ENCODE measurements around the gene EIF4B. TPM values are rescaled to one million over a fixed set of nuclear protein-coding genes. Genes with fewer than 3 reads are reported as not detected.
A peak's percentile ranks its signal among the peaks of the same experiment; 100 is the strongest.

EIF4B gene
- total RNA-seq, 1 experiment from 2014 or later: 531 TPM

- no peaks in the 10 kb centered on the region for H3K36me3 ChIP-seq (ENCODE audit: low read depth)
- no peaks in the 10 kb centered on the region for H3K27me3 ChIP-seq (ENCODE audit: insufficient read depth, low read depth)
- peaks cover 25% of the 10 kb centered on the region; the same call in 1 of the 2 replicates for H3F3A ChIP-seq (ENCODE audit: insufficient read depth, low read depth)
- H2AFZ ChIP-seq: peak overlapping the region; percentile 85
- H3K9me3 ChIP-seq (ENCODE audit: insufficient read depth, low read depth): no peaks in the 10 kb centered on the region
- ChIA-PET CTCF (interaction anchor here (0.6 to 1.5 kb wide), 11 partner anchors 12 to 299 kb away, joined by 3 to 22 read pairs (median 6); partner anchors contain the start of genes AAAS, EIF4B and SPRYD3), POLR2A (ENCODE audit: unreplicated experiment) (interaction anchor here (0.6 to 1.3 kb wide), 11 partner anchors 8 to 1435 kb away, joined by 3 to 30 read pairs (median 4); partner anchors contain the start of gene KRT8)
- H3K4me2 ChIP-seq: peak overlapping the region; percentile 83
- DNase-seq: peak; percentile 87 to 94
- H3K27ac ChIP-seq: peak overlapping the region; percentile 71
- BruUV-seq (replicated peaks): no TSS peak
- H3K4me3 ChIP-seq: peak overlapping the region; percentile 95
- intact Hi-C loops (cut with micrococcal nuclease; ENCODE audit: unreplicated experiment): loop anchor here (5.0 kb wide), 1 partner anchor 243 kb away; the partner anchor contains the start of genes MYG1 and PFDN5
- peaks cover 10% of the 10 kb centered on the region; the same call in 1 of the 2 replicates for H4K20me1 ChIP-seq (ENCODE audit: insufficient read depth)
- H3K79me2 ChIP-seq (ENCODE audit: low read depth): peaks cover 12% of the 10 kb centered on the region
- peaks cover 19% of the 10 kb centered on the region for H3K4me1 ChIP-seq (replicated peaks; ENCODE audit: insufficient read depth)
- no peaks in the 10 kb centered on the region for H3K9me2 ChIP-seq (ENCODE audit: insufficient read depth)
- TF ChIP-seq EZH2 (IDR thresholded peaks at IDR 0.05; ENCODE audit: low read depth) (no peak), CTCF (conservative IDR thresholded peaks at IDR 0.05) (no peak)
Measured at GRCh38 chr12:53054112-53054878, 48.0 kb downstream of the EIF4B start.

GRCh38 chr12:53055471-53056266 is 49.4 kb downstream of the EIF4B start:
- Histone ChIP-seq H3F3A (ENCODE audit: insufficient read depth, low read depth) (peaks cover 21% of the 10 kb centered on the region; the same call in 1 of the 2 replicates), H3K4me1 (replicated peaks; ENCODE audit: insufficient read depth) (peaks cover 19% of the 10 kb centered on the region), H2AFZ (no peak overlapping the region), H3K27ac (no peak overlapping the region), H3K36me3 (ENCODE audit: low read depth) (no peaks in the 10 kb centered on the region), H3K27me3 (ENCODE audit: insufficient read depth, low read depth) (no peaks in the 10 kb centered on the region), H3K4me2 (no peak overlapping the region), H4K20me1 (ENCODE audit: insufficient read depth) (peaks cover 7% of the 10 kb centered on the region; the same call in 1 of the 2 replicates), H3K4me3 (no peak overlapping the region), H3K9me3 (ENCODE audit: insufficient read depth, low read depth) (no peaks in the 10 kb centered on the region), H3K79me2 (ENCODE audit: low read depth) (peaks cover 12% of the 10 kb centered on the region), H3K9me2 (ENCODE audit: insufficient read depth) (no peaks in the 10 kb centered on the region)
- CTCF ChIA-PET: interaction anchor here (0.5 to 1.0 kb wide), 3 partner anchors 9 to 289 kb away, joined by 3 to 11 read pairs (median 4); partner anchors contain the start of gene PFDN5
- intact Hi-C loops (cut with micrococcal nuclease; ENCODE audit: unreplicated experiment): no loop called here
- no peak for DNase-seq
- no TSS peak for BruUV-seq (replicated peaks)
- no peak for TF ChIP-seq CTCF (conservative IDR thresholded peaks at IDR 0.05)
- POLR2A ChIA-PET (ENCODE audit: unreplicated experiment): no interaction called here

GRCh38 chr12:53056296-53056695 is 50.0 kb downstream of the EIF4B start:
- intact Hi-C loops (cut with micrococcal nuclease; ENCODE audit: unreplicated experiment): no loop called here
- DNase-seq: no peak
- no peaks in the 10 kb centered on the region for H3K9me3 ChIP-seq (ENCODE audit: insufficient read depth, low read depth)
- TF ChIP-seq CTCF (conservative IDR thresholded peaks at IDR 0.05): no peak
- no peak for TF ChIP-seq EZH2 (IDR thresholded peaks at IDR 0.05; ENCODE audit: low read depth)
- no TSS peak for BruUV-seq (replicated peaks)
- H3K79me2 ChIP-seq (ENCODE audit: low read depth): peaks cover 12% of the 10 kb centered on the region
- H3K4me3 ChIP-seq: no peak overlapping the region
- H3K4me2 ChIP-seq: no peak overlapping the region
- H3K27me3 ChIP-seq (ENCODE audit: insufficient read depth, low read depth): no peaks in the 10 kb centered on the region
- H2AFZ ChIP-seq: no peak overlapping the region
- no peaks in the 10 kb centered on the region for H3K36me3 ChIP-seq (ENCODE audit: low read depth)
- peaks cover 5% of the 10 kb centered on the region; the same call in 1 of the 2 replicates for H4K20me1 ChIP-seq (ENCODE audit: insufficient read depth)
- POLR2A ChIA-PET (ENCODE audit: unreplicated experiment): no interaction called here
- H3K9me2 ChIP-seq (ENCODE audit: insufficient read depth): no peaks in the 10 kb centered on the region
- no peak overlapping the region for H3K27ac ChIP-seq
- H3F3A ChIP-seq (ENCODE audit: insufficient read depth, low read depth): peaks cover 20% of the 10 kb centered on the region; the same call in 1 of the 2 replicates
- H3K4me1 ChIP-seq (replicated peaks; ENCODE audit: insufficient read depth): peaks cover 25% of the 10 kb centered on the region
- CTCF ChIA-PET: interaction anchor here (1.0 kb wide), 1 partner anchor 288 kb away, joined by 4 read pairs; no protein-coding TSS in a partner anchor
